ENCODE data around the gene FCHSD1. TPM values are rescaled to one million over a fixed set of nuclear protein-coding genes. Genes with fewer than 3 reads are reported as not detected.

The FCHSD1 gene
- total RNA-seq, 1 experiment from 2014 or later, result 37.2 TPM

GRCh38 chr5:141674747-141675146 is 23.5 kb upstream of the FCHSD1 start:
- Histone ChIP-seq H3K36me3 (ENCODE audit: control insufficient read depth in 1 of 2, insufficient read depth in 2 of 2, low read length in 2 of 2) (0 out of 4 replicates have a peak, but pooled peaks cover 0 to 2% of the 10 kb centered on the region in 2 experiments), H3K27ac (ENCODE audit: low read depth, low read length) (no peak overlapping the region), H3K9ac (ENCODE audit: low read length) (no peak overlapping the region), H3K4me2 (ENCODE audit: low read length) (no peak overlapping the region), H3K4me3 (replicated peaks in 1 of 2; ENCODE audit: low read depth in 1 of 2, low read length in 2 of 2) (no peak overlapping the region), H3K9me3 (ENCODE audit: control insufficient read depth in 1 of 2, insufficient read depth in 1 of 2, low read depth in 1 of 2, low read length in 2 of 2) (no peaks in the 10 kb centered on the region), H3K27me3 (ENCODE audit: insufficient read depth, low read length) (no peaks in the 10 kb centered on the region), H2AFZ (ENCODE audit: low read depth, low read length, poor library complexity, severe bottlenecking) (no peak overlapping the region), H4K20me1 (ENCODE audit: insufficient read depth) (no peaks in the 10 kb centered on the region), H3K9me2 (ENCODE audit: insufficient read depth) (no peaks in the 10 kb centered on the region), H3K79me2 (ENCODE audit: insufficient read depth, low read length) (no peaks in the 10 kb centered on the region), H3K4me1 (ENCODE audit: control insufficient read depth in 1 of 2, insufficient read depth in 2 of 2, low read length in 2 of 2) (no peaks in the 10 kb centered on the region)
- DNase-seq (ENCODE audit: low read depth, low spot score) (no peak), ATAC-seq (no peak)
- intact Hi-C loops (cut with micrococcal nuclease), result no loop called here
- TF ChIP-seq ZBTB33 (IDR thresholded peaks at IDR 0.05; ENCODE audit: extremely low read depth, insufficient replicate concordance, low read length) (no peak), CEBPB (IDR thresholded peaks at IDR 0.05; ENCODE audit: low read depth) (no peak), CTCF (IDR thresholded peaks at IDR 0.05 in 2 of 3, conservative IDR thresholded peaks at IDR 0.05 in 1 of 3; ENCODE audit: borderline replicate concordance in 1 of 3, insufficient read depth in 1 of 3, low read depth in 2 of 3, low read length in 2 of 3) (no peak), JUND (IDR thresholded peaks at IDR 0.05) (no peak), YY1 (IDR thresholded peaks at IDR 0.05; ENCODE audit: extremely low read depth, insufficient replicate concordance, low read depth, low read length) (no peak), RAD21 (IDR thresholded peaks at IDR 0.05; ENCODE audit: low read depth) (no peak), TCF7L2 (IDR thresholded peaks at IDR 0.05; ENCODE audit: borderline replicate concordance, extremely low read depth, insufficient read depth, insufficient read length) (no peak), POLR2AphosphoS5 (IDR thresholded peaks at IDR 0.05; ENCODE audit: low read depth, low read length) (no peak), ZFX (IDR thresholded peaks at IDR 0.05) (no peak), MAX (IDR thresholded peaks at IDR 0.05) (no peak), CBX3 (IDR thresholded peaks at IDR 0.05; ENCODE audit: low read depth) (no peak), EGR1 (IDR thresholded peaks at IDR 0.05; ENCODE audit: low read depth) (no peak), SRF (IDR thresholded peaks at IDR 0.05; ENCODE audit: low read depth) (no peak), SIN3A (IDR thresholded peaks at IDR 0.05; ENCODE audit: low read depth) (no peak), SP1 (IDR thresholded peaks at IDR 0.05; ENCODE audit: low read depth) (no peak), FOSL1 (IDR thresholded peaks at IDR 0.05; ENCODE audit: low read depth) (no peak)
- POLR2A ChIA-PET, result no interaction called here
- BruUV-seq (replicated peaks), result no TSS peak
- RAD21 ChIA-PET (ENCODE audit: low non-redundant PET in 1 of 2, low total read pairs in 2 of 2, uncharacterized antibody in 2 of 2, unreplicated experiment in 2 of 2), result no interaction called here
- CTCF ChIA-PET, result no interaction called here
